SU-DHL-6 (cell line): ENCODE measurements around the gene NOG.

Experiments used
- H2AFZ ChIP-seq: fragments of 200-600 bp; sonication (generic); 2 replicates; pipeline ENCODE4 v1.6.1; 2014; ENCODE audit warnings: low read depth, mild to moderate bottlenecking, moderate library complexity, mixed read lengths, antibody characterized with exemption, low read length; ENCODE audit not compliant: severe bottlenecking
- H3F3A ChIP-seq: fragments of 200-600 bp; shearing (Covaris generic); 2 replicates; pipeline ENCODE4 v1.6.0; 2016; ENCODE audit warnings: antibody characterized with exemption, mild to moderate bottlenecking; ENCODE audit not compliant: insufficient read depth
- H3K27ac ChIP-seq: fragments of 200-600 bp; sonication (generic); 2 replicates; pipeline ENCODE4 v1.5.1; 2016; ENCODE audit warnings: low read depth, mild to moderate bottlenecking, low read length, moderate library complexity, mixed read lengths
- H3K27me3 ChIP-seq: fragments of 200-600 bp; sonication (generic), shearing (Covaris generic); 2 replicates; pipeline ENCODE4 v1.6.0; 2014; ENCODE audit warnings: mild to moderate bottlenecking, low read length
- H3K36me3 ChIP-seq: fragments of 200-600 bp; sonication (generic); 2 replicates; pipeline ENCODE4 v1.6.1; 2014; ENCODE audit warnings: mild to moderate bottlenecking, low read length, mixed read lengths
- H3K4me2 ChIP-seq: fragments of 300-600, 200-600 bp; shearing (Covaris generic), sonication (generic); 2 replicates; pipeline ENCODE4 v1.6.0; 2014; ENCODE audit warnings: low read length, low read depth, mild to moderate bottlenecking; ENCODE audit not compliant: poor library complexity, severe bottlenecking
- H3K4me3 ChIP-seq: fragments of 200-600 bp; sonication (generic); 2 replicates; pipeline ENCODE4 v1.5.1; 2014; ENCODE audit warnings: antibody characterized with exemption, low read length, mild to moderate bottlenecking, mixed read lengths; ENCODE audit not compliant: insufficient read depth, poor library complexity, severe bottlenecking
- H3K79me2 ChIP-seq: fragments of 200-600 bp; sonication (generic); 2 replicates; pipeline ENCODE4 v1.6.1; 2014; ENCODE audit warnings: mild to moderate bottlenecking, low read length, moderate library complexity; ENCODE audit not compliant: insufficient read depth
- H3K9ac ChIP-seq: fragments of 200-600 bp; sonication (generic); 2 replicates; pipeline ENCODE4 v1.7.0; 2014; ENCODE audit warnings: mild to moderate bottlenecking, low read length
- H3K9me2 ChIP-seq: fragments of 200-600 bp; sonication (generic); replicated peaks from 2 replicates; pipeline ENCODE4 v1.6.1; 2014; ENCODE audit warnings: low read length; ENCODE audit not compliant: insufficient read depth
- H3K9me3 ChIP-seq: fragments of 200-600 bp; sonication (generic); 2 replicates; pipeline ENCODE4 v1.6.1; 2014; ENCODE audit warnings: low read length, mixed read lengths; ENCODE audit not compliant: insufficient read depth
- H4K20me1 ChIP-seq: fragments of 200-600 bp; sonication (generic); 2 replicates; pipeline ENCODE4 v1.6.1; 2014; ENCODE audit warnings: low read depth, mild to moderate bottlenecking, antibody characterized with exemption, low read length, moderate library complexity, mixed read lengths
- CTCF ChIP-seq: fragments of 200-600 bp; sonication (generic); IDR thresholded peaks from one replicate; pipeline ENCODE4 v1.5.1; 2017; ENCODE audit warnings: antibody characterized with exemption, mild to moderate bottlenecking, low read length, moderate library complexity; ENCODE audit not compliant: insufficient read depth, poor library complexity, severe bottlenecking
- EZH2phosphoT487 ChIP-seq: fragments of 200-600 bp; sonication (generic), shearing (Covaris generic); conservative IDR thresholded peaks from 2 replicates; pipeline ENCODE4 v1.6.1; 2018; ENCODE audit warnings: mild to moderate bottlenecking, antibody characterized with exemption, low read length, moderate library complexity, mixed read lengths

The NOG gene

GRCh38 chr17:56581635-56582627 is 11.6 kb upstream of the NOG start:
- H3F3A ChIP-seq = no peaks in the 10 kb centered on the region

GRCh38 chr17:56583772-56584171 is 9.7 kb upstream of the NOG start:
- TF ChIP-seq EZH2phosphoT487 (no peak), CTCF (no peak)
- Histone ChIP-seq H3K79me2 (no peaks in the 10 kb centered on the region), H3K27me3 (no peaks in the 10 kb centered on the region)

More at GRCh38 chr17:56581635-56582627, 11.6 kb upstream of the NOG start:
- no peaks in the 10 kb centered on the region for H3K79me2 ChIP-seq
- no peak overlapping the region for H2AFZ ChIP-seq
- no peaks in the 10 kb centered on the region for H3K9me2 ChIP-seq
- no peak overlapping the region for H3K27ac ChIP-seq
- no peak overlapping the region for H3K4me3 ChIP-seq
- no peaks in the 10 kb centered on the region for H3K9me3 ChIP-seq
- H3K4me2 ChIP-seq = no peak overlapping the region
- no peak for TF ChIP-seq EZH2phosphoT487
- TF ChIP-seq CTCF = no peak
- H3K36me3 ChIP-seq = no peaks in the 10 kb centered on the region
- H4K20me1 ChIP-seq = no peaks in the 10 kb centered on the region
- H3K9ac ChIP-seq = no peak overlapping the region
- no peaks in the 10 kb centered on the region for H3K27me3 ChIP-seq

GRCh38 chr17:56587298-56587697 is 6.2 kb upstream of the NOG start:
- no peak overlapping the region for H2AFZ ChIP-seq

More at GRCh38 chr17:56583772-56584171, 9.7 kb upstream of the NOG start:
- Histone ChIP-seq H3K9me3 (no peaks in the 10 kb centered on the region), H4K20me1 (no peaks in the 10 kb centered on the region), H3K4me2 (no peak overlapping the region), H2AFZ (no peak overlapping the region), H3K9me2 (no peaks in the 10 kb centered on the region), H3K4me3 (no peak overlapping the region), H3K36me3 (no peaks in the 10 kb centered on the region), H3K9ac (no peak overlapping the region), H3F3A (no peaks in the 10 kb centered on the region), H3K27ac (no peak overlapping the region)

More at GRCh38 chr17:56587298-56587697, 6.2 kb upstream of the NOG start:
- H3K9me2 ChIP-seq = no peaks in the 10 kb centered on the region
- no peak overlapping the region for H3K27ac ChIP-seq
- H3K9me3 ChIP-seq = no peaks in the 10 kb centered on the region
- H3K79me2 ChIP-seq = no peaks in the 10 kb centered on the region
- H4K20me1 ChIP-seq = no peaks in the 10 kb centered on the region
- no peak overlapping the region for H3K4me3 ChIP-seq
- no peaks in the 10 kb centered on the region for H3F3A ChIP-seq
- no peak overlapping the region for H3K4me2 ChIP-seq
- H3K27me3 ChIP-seq = no peaks in the 10 kb centered on the region
- H3K9ac ChIP-seq = no peak overlapping the region
- TF ChIP-seq EZH2phosphoT487 (no peak), CTCF (no peak)
- H3K36me3 ChIP-seq = no peaks in the 10 kb centered on the region
